Kidney (tissue), 14 donors: ENCODE measurements around the gene NEXN. TPM values are rescaled to one million over a fixed set of nuclear protein-coding genes. Genes with fewer than 3 reads are reported as not detected.
"Not testable (repeated sequence)": the region's sequence is repeated elsewhere in the genome, so short reads cannot be mapped to it uniquely, and the experiment has no call there.

Experiments
- DNase-seq, 5 donors: peaks; one replicate each; pipeline ENCODE4 v3.0.0-alpha.2; 2013 to 2020
- FAIRE-seq: peaks from 2 replicates; lab custom pipeline; 2012; peaks lifted over from hg19 to GRCh38; lab: Jason Lieb, UNC
- H3K27ac ChIP-seq, 2 donors: one replicate each; pipeline ENCODE4 v1.7.0; 2013; ENCODE audit warnings: low read depth in 2 of 2, low read length in 2 of 2, inconsistent platforms in 1 of 2
- H3K27me3 ChIP-seq: one replicate; pipeline ENCODE4 v1.7.1; 2013; ENCODE audit warnings: low read length, inconsistent platforms; ENCODE audit not compliant: control insufficient read depth, insufficient read depth
- H3K36me3 ChIP-seq, 3 donors: one replicate each; pipeline versions ENCODE4 v1.7.0 to v1.7.1; 2013; ENCODE audit warnings: low read length in 3 of 3, control low read depth in 1 of 3, inconsistent platforms in 1 of 3; ENCODE audit not compliant: insufficient read depth in 3 of 3, control insufficient read depth in 2 of 3
- H3K4me1 ChIP-seq, 3 donors: one replicate each; pipeline versions ENCODE4 v1.7.0 to v1.7.1; 2013; ENCODE audit warnings: low read length in 3 of 3, inconsistent platforms in 1 of 3, low read depth in 1 of 3; ENCODE audit not compliant: control insufficient read depth in 2 of 3, insufficient read depth in 2 of 3
- H3K4me3 ChIP-seq, 3 donors: one replicate each; pipeline versions ENCODE4 v1.7.0 to v1.8.1; 2013; ENCODE audit warnings: low read length in 3 of 3, control low read depth in 1 of 3, inconsistent platforms in 1 of 3
- H3K9ac ChIP-seq, 3 donors: one replicate each; pipeline versions ENCODE4 v1.7.0 to v1.7.1; 2013; ENCODE audit warnings: low read length in 3 of 3, control low read depth in 1 of 3, inconsistent platforms in 1 of 3
- H3K9me3 ChIP-seq, 3 donors: one replicate each; pipeline versions ENCODE4 v1.7.0 to v1.7.1; 2013; ENCODE audit warnings: low read length in 3 of 3, control low read depth in 1 of 3, inconsistent platforms in 1 of 3; ENCODE audit not compliant: control insufficient read depth in 2 of 3, insufficient read depth in 1 of 3
- intact Hi-C: fragments of 100-400 bp; cut with DNase I; formaldehyde crosslinking; loops from one replicate; pipeline ENCODE4 v1.11.1; 2022
- polyA plus RNA-seq: library from polyadenylated mRNA; stranded (reverse); fragments of 350-450 nt; fragmentation: Illumina TruSeq; extraction: RNeasy Lipid Tissue Mini Kit (QIAGEN cat#74804); gene quantifications from one replicate; pipeline ENCODE4 v1.2.3, GENCODE V29; 2014; ENCODE audit warnings: low read depth, low replicate concordance; ENCODE audit not compliant: insufficient read depth
- total RNA-seq: library from RNA; stranded (reverse); fragmentation: NEBNext Ultra II Directional; extraction: Animal tissue kit (Norgen Biotek cat#: 25700); gene quantifications from one replicate; pipeline ENCODE4 v1.2.1, GENCODE V29; 2021
- TF ChIP-seq, protein P1 (sequence below): IDR thresholded peaks from 3 replicates; pipeline ENCODE4 v1.5.1; 2012; ENCODE audit warnings: mild to moderate bottlenecking, moderate library complexity, borderline replicate concordance; ENCODE audit not compliant: insufficient read depth; ENCODE audit errors: extremely low read depth
- donor health status: control.
- donor health status: control.
- donor health status: control.
- donor health status: control.
- donor health status: control.
- donor health status: DM: yes; HTN: yes; CAD: no.
- donor health status: Normal renal cell carcinoma (clear cell type).

NEXN gene
- total and polyA plus RNA-seq, 2 donors from 2014 or later = 6.5 to 7.1 TPM

DNA sequence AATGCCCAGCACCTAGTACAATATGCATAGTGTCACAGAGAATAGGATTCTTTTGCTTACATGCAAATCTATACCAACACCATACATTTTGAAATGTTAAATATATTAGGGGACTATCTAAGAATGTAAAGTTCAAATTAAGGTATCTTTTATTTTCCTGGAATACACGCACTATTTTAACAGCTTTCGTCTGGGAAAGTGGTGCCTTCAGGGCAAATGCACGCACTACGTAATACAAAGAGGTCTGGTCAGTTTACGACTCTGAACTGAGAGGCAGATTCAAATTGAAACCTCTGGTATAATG is 89.5 kb downstream of the NEXN start:
- Histone ChIP-seq H3K9me3 (no peaks in the 10 kb centered on the region), H3K27ac (peak overlapping the region; percentile 98 to 99), H3K4me1 (peaks cover 0 to 15% (median 0%) of the 10 kb centered on the region in 3 donors), H3K27me3 (no peaks in the 10 kb centered on the region), H3K4me3 (peak overlapping the region; percentile 87 to 96 (median 96)), H3K9ac (peak overlapping the region; percentile 98 to 99 (median 98)), H3K36me3 (no peaks in the 10 kb centered on the region)
- intact Hi-C loops = no loop called here
- DNase-seq (no peak), FAIRE-seq (no peak)
- TF ChIP-seq, protein P1, sequence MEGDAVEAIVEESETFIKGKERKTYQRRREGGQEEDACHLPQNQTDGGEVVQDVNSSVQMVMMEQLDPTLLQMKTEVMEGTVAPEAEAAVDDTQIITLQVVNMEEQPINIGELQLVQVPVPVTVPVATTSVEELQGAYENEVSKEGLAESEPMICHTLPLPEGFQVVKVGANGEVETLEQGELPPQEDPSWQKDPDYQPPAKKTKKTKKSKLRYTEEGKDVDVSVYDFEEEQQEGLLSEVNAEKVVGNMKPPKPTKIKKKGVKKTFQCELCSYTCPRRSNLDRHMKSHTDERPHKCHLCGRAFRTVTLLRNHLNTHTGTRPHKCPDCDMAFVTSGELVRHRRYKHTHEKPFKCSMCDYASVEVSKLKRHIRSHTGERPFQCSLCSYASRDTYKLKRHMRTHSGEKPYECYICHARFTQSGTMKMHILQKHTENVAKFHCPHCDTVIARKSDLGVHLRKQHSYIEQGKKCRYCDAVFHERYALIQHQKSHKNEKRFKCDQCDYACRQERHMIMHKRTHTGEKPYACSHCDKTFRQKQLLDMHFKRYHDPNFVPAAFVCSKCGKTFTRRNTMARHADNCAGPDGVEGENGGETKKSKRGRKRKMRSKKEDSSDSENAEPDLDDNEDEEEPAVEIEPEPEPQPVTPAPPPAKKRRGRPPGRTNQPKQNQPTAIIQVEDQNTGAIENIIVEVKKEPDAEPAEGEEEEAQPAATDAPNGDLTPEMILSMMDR = no peak

DNA sequence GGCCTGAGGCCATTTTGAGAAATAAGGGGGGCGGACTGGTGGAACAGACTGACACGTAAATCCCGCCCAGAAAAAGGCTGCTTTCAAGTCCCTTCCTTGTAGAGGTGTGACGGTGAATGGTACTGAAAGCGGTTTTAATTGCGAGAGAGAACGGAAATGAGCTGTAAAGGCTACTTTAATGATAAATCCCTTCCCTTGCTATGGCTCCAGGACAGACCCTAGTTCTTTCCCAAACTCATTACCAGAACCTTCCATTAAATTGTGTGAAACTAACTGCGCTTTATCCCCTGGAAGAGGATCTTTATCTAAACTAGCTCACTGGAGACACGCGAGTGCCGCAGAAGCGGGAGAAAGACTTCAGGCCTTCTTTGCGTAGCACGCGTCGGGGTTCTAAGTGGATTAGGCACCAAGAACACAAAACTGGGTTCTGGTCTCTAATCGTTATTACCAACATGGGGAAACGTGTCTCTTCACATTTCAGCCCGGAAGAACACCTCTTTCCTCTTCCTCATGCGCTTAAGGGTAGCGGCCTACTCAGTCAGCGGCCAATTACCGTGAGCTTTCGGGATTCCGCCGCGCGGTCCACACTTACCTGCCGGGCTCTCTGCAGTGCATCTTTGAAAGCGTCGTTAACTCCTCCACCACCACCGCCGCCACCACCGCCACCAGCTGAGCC is 90.0 kb downstream of the NEXN start:
- no peak for FAIRE-seq
- Histone ChIP-seq H3K36me3 (no peaks in the 10 kb centered on the region), H3K4me1 (peaks cover 0 to 15% (median 0%) of the 10 kb centered on the region in 3 donors), H3K27ac (peak overlapping the region; percentile 98 to 99), H3K9ac (peak overlapping the region; percentile 98 to 99 (median 98)), H3K9me3 (no peaks in the 10 kb centered on the region), H3K27me3 (no peaks in the 10 kb centered on the region), H3K4me3 (peak overlapping the region; percentile 87 to 96 (median 96))
- intact Hi-C loops = no loop called here
- TF ChIP-seq, protein P1 = no peak
- peak; percentile 70 to 97 (median 88) for DNase-seq

DNA sequence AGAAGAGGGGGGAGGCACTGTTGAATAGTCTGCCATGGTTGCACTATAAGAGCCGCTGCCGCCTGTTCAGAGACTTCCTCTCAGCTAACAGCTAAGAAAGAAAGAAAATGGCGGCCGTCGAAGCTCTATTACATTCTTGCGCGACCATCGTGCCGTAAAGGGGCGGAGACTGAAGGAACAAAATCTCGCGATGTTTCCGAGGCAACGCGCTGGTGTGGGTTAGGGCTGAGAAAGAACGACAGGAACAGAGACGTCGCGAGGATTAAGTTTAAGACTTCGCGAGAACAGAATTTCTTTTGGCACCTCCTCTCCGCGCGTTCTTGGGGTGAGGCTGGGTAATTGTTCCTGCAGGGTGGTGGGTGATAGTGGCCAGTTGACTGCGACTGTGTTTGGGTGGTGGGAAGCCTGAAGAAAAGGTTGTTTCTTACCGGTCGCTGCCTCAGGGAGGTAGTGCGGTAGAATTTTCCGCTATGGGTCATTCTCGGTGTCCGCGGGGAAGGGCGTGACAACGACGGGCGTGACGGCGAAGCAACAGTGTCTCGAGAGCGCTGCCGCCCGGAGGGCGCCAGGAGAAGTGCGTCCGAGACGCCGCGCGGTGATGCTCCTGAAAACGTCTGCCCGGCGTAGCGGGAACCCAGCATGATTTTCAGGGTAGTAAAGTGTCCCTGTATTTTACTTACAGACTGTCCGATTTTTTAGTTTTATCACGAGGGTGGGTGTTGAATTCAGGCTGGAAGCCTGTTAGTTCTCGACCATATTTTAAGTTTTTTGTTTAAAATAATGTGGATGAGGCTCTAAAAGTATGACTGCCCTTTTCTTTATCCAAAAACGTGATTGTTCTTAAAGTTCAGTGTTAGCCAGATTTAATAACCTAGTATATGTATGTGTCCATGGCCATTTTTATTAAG is 90.8 kb downstream of the NEXN start, which contains the start of gene FUBP1:
Gene FUBP1 (minus strand): TSS at position 104 of the 908 bp plus-strand sequence. CDS start 68 bp downstream, at position 36.
- TF ChIP-seq, protein P1 = peak; percentile 58
- DNase-seq = peak; percentile 97 to 100 (median 98)
- no peaks in the 10 kb centered on the region for H3K27me3 ChIP-seq
- no peaks in the 10 kb centered on the region for H3K36me3 ChIP-seq
- H3K4me3 ChIP-seq = peak within 1 kb of the TSS; percentile 87 to 96 (median 96)
- no peaks in the 10 kb centered on the region for H3K9me3 ChIP-seq
- peak within 1 kb of the TSS; percentile 98 to 99 for H3K27ac ChIP-seq
- intact Hi-C loops = no loop called here
- FAIRE-seq = peak; percentile 38
- peaks cover 0 to 21% (median 2%) of the 10 kb centered on the region in 3 donors for H3K4me1 ChIP-seq
- peak within 1 kb of the TSS; percentile 98 to 99 (median 98) for H3K9ac ChIP-seq

DNA sequence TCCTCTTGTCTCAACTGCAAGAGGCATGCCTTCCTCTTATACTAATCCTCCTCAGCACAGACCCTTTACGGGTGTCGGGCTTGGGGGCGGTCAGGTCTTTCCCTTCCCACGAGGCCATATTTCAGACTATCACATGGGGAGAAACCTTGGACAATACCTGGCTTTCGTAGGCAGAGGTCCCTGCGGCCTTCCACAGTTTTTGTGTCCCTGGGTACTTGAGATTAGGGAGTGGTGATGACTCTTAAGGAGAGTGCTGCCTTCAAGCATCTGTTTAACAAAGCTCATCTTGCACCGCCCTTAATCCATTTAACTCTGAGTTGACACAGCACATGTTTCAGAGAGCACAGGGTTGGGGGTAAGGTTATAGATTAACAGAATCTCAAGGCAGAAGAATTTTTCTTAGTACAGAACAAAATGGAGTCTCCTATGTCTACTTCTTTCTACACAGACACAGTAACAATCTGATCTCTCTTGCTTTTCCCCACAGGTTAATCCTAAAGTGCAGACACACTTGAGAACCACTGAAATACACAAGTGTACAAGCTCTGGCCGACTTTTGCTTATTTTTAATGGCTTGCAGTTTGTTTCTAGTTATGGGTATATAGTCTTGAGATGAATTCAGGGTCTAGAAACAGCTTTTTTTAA is 95.0 kb downstream of the NEXN start:
- H3K36me3 ChIP-seq, FAIRE-seq, DNase-seq, H3K9ac ChIP-seq, H3K27me3 ChIP-seq, H3K4me3 ChIP-seq, H3K4me1 ChIP-seq, intact Hi-C loops, H3K27ac ChIP-seq, H3K9me3 ChIP-seq: not testable (repeated sequence)
